HepG2 (cell line): ENCODE measurements around the gene USP9Y.
"Not testable (repeated sequence)": the region's sequence is repeated elsewhere in the genome, so short reads cannot be mapped to it uniquely, and the experiment has no call there.

ENCODE experiments used
- HDAC2 ChIP-seq: sonication (generic); formaldehyde crosslinking; IDR thresholded peaks from 2 replicates; pipeline ENCODE4 v1.4.0; 2020; ENCODE audit warnings: missing genetic modification reagents
- JUN ChIP-seq: sonication (generic); formaldehyde crosslinking; IDR thresholded peaks from 2 replicates; pipeline ENCODE4 v1.4.0; 2020; ENCODE audit warnings: mild to moderate bottlenecking, missing genetic modification reagents
- KLF13 ChIP-seq: sonication (generic); formaldehyde crosslinking; IDR thresholded peaks from 2 replicates; pipeline ENCODE4 v1.4.0; 2020; ENCODE audit warnings: mild to moderate bottlenecking, missing genetic modification reagents
- MIER3 ChIP-seq: IDR thresholded peaks from 2 replicates; pipeline ENCODE4 v1.6.1; 2016; ENCODE audit warnings: missing compliant biosample characterization, borderline replicate concordance
- NBN ChIP-seq: fragments of 450-650 bp; conservative IDR thresholded peaks from 2 replicates; pipeline ENCODE4 v1.6.1; 2017
- NFYB ChIP-seq: sonication (generic); formaldehyde crosslinking; IDR thresholded peaks from 2 replicates; pipeline ENCODE4 v1.4.0; 2020; ENCODE audit warnings: missing genetic modification reagents
- POLR2A ChIP-seq, 2 experiments: IDR thresholded peaks; 2 replicates each; pipeline ENCODE4 v1.6.1; 2011; ENCODE audit warnings: low read depth in 2 of 2, low read length in 2 of 2, mild to moderate bottlenecking in 1 of 2, moderate library complexity in 1 of 2; ENCODE audit not compliant: insufficient read depth in 1 of 2
- POLR2AphosphoS5 ChIP-seq: IDR thresholded peaks from 2 replicates; pipeline ENCODE4 v1.6.1; 2012; ENCODE audit warnings: low read depth, low read length
- ZKSCAN1 ChIP-seq: fragments of 150-350 bp; IDR thresholded peaks from 2 replicates; pipeline ENCODE4 v1.6.1; 2014; ENCODE audit warnings: low read length
- ZNF607 ChIP-seq: sonication (generic); formaldehyde crosslinking; IDR thresholded peaks from 2 replicates; pipeline ENCODE4 v1.5.1; 2020; ENCODE audit warnings: missing genetic modification reagents, mild to moderate bottlenecking, borderline replicate concordance
- TF ChIP-seq, protein P1 (sequence below): sonication (generic); formaldehyde crosslinking; IDR thresholded peaks from 2 replicates; pipeline ENCODE4 v1.5.1; 2020; ENCODE audit warnings: missing genetic modification reagents, mild to moderate bottlenecking, borderline replicate concordance
- TF ChIP-seq, protein P2 (sequence below): sonication (generic); formaldehyde crosslinking; IDR thresholded peaks from 2 replicates; pipeline ENCODE4 v1.4.0; 2020; ENCODE audit warnings: missing genetic modification reagents
- TF ChIP-seq, protein P3 (sequence below): sonication (generic); formaldehyde crosslinking; IDR thresholded peaks from 2 replicates; pipeline ENCODE4 v1.5.0; 2020; ENCODE audit warnings: missing genetic modification reagents, mild to moderate bottlenecking, borderline replicate concordance
- TF ChIP-seq, protein P4 (sequence below): sonication (generic); formaldehyde crosslinking; IDR thresholded peaks from 2 replicates; pipeline ENCODE4 v1.5.0; 2020; ENCODE audit warnings: mild to moderate bottlenecking, missing genetic modification reagents, moderate library complexity

DNA sequence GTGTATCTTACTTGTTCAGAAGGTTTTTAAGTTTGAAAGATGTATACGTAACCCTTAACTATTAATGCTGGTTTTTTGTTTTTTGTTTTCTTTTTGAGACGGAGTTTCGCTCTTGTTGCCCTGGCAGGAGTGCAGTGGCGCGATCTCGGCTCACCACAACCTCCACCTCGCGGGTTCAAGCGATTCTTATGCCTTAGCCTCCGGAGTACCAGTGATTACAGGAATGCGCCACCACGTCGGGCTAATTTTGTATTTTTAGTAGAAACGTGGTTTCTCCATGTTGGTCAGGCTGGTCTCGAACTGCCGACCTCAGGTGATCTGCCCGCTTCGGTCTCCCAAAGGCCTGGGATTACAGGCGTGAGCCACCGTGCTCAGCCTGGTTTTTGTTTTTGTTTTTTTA is 37.2 kb upstream of the USP9Y start:
- TF ChIP-seq POLR2A (IDR thresholded peaks at IDR 0.05; ENCODE audit: insufficient read depth in 1 of 2, low read depth in 2 of 2, low read length in 2 of 2); HDAC2 (CRISPR knock-in tag); NFYB (CRISPR knock-in tag); KLF13 (CRISPR knock-in tag); JUN; NBN; POLR2AphosphoS5; ZNF607 (CRISPR knock-in tag); ZKSCAN1; MIER3 (CRISPR knock-in tag): not testable (repeated sequence)
- TF ChIP-seq, protein P1, sequence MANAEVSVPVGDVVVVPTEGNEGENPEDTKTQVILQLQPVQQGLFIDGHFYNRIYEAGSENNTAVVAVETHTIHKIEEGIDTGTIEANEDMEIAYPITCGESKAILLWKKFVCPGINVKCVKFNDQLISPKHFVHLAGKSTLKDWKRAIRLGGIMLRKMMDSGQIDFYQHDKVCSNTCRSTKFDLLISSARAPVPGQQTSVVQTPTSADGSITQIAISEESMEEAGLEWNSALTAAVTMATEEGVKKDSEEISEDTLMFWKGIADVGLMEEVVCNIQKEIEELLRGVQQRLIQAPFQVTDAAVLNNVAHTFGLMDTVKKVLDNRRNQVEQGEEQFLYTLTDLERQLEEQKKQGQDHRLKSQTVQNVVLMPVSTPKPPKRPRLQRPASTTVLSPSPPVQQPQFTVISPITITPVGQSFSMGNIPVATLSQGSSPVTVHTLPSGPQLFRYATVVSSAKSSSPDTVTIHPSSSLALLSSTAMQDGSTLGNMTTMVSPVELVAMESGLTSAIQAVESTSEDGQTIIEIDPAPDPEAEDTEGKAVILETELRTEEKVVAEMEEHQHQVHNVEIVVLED (CRISPR knock-in tag): not testable (repeated sequence)
- TF ChIP-seq, protein P2, sequence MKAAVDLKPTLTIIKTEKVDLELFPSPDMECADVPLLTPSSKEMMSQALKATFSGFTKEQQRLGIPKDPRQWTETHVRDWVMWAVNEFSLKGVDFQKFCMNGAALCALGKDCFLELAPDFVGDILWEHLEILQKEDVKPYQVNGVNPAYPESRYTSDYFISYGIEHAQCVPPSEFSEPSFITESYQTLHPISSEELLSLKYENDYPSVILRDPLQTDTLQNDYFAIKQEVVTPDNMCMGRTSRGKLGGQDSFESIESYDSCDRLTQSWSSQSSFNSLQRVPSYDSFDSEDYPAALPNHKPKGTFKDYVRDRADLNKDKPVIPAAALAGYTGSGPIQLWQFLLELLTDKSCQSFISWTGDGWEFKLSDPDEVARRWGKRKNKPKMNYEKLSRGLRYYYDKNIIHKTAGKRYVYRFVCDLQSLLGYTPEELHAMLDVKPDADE: not testable (repeated sequence)
- TF ChIP-seq, protein P3, sequence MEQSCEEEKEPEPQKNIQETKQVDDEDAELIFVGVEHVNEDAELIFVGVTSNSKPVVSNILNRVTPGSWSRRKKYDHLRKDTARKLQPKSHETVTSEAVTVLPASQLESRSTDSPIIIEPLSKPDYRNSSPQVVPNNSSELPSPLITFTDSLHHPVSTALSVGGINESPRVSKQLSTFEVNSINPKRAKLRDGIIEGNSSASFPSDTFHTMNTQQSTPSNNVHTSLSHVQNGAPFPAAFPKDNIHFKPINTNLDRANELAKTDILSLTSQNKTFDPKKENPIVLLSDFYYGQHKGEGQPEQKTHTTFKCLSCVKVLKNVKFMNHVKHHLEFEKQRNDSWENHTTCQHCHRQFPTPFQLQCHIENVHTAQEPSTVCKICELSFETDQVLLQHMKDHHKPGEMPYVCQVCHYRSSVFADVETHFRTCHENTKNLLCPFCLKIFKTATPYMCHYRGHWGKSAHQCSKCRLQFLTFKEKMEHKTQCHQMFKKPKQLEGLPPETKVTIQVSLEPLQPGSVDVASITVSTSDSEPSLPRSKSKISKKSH: not testable (repeated sequence)
- TF ChIP-seq, protein P4, sequence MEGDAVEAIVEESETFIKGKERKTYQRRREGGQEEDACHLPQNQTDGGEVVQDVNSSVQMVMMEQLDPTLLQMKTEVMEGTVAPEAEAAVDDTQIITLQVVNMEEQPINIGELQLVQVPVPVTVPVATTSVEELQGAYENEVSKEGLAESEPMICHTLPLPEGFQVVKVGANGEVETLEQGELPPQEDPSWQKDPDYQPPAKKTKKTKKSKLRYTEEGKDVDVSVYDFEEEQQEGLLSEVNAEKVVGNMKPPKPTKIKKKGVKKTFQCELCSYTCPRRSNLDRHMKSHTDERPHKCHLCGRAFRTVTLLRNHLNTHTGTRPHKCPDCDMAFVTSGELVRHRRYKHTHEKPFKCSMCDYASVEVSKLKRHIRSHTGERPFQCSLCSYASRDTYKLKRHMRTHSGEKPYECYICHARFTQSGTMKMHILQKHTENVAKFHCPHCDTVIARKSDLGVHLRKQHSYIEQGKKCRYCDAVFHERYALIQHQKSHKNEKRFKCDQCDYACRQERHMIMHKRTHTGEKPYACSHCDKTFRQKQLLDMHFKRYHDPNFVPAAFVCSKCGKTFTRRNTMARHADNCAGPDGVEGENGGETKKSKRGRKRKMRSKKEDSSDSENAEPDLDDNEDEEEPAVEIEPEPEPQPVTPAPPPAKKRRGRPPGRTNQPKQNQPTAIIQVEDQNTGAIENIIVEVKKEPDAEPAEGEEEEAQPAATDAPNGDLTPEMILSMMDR (CRISPR knock-in tag): not testable (repeated sequence)
